Caco-2 (cell line): ENCODE measurements around the gene NETO1. TPM values are rescaled to one million over a fixed set of nuclear protein-coding genes. Genes with fewer than 3 reads are reported as not detected.

Source experiments
- BruUV-seq: library from RNA; stranded (reverse); fragments of 400-500 nt; replicated peaks from 2 replicates; lab custom pipeline; 2021; lab: Mats Ljungman, UMichigan
- CTCF ChIA-PET: fragments of 300-600 bp; sonication (Branson Sonifier 250); formaldehyde crosslinking; loops from one replicate; lab custom pipeline; 2022; ENCODE audit warnings: antibody characterized with exemption; lab: Charles Lee
- POLR2A ChIA-PET: fragments of 300-600 bp; sonication (Branson Sonifier 250); formaldehyde crosslinking; loops from one replicate; lab custom pipeline; 2022; ENCODE audit warnings: antibody characterized with exemption; lab: Charles Lee
- DNase-seq, 2 experiments: peaks; one replicate each; pipeline versions ENCODE4 v3.0.0 to v3.0.0-alpha.2; 2020 to 2022
- H3K27me3 ChIP-seq: replicated peaks from 2 replicates; pipeline ENCODE4 v1.6.0; 2011; ENCODE audit warnings: low read length; ENCODE audit not compliant: control insufficient read depth, insufficient read depth
- H3K36me3 ChIP-seq: 2 replicates; pipeline ENCODE4 v1.5.1; 2011; ENCODE audit warnings: low read length; ENCODE audit not compliant: control insufficient read depth, insufficient read depth
- H3K4me1 ChIP-seq: fragments of 250-450 bp; sonication (Bioruptor Pico); 2 replicates; pipeline ENCODE4 v1.5.1; 2020; ENCODE audit warnings: mild to moderate bottlenecking
- H3K4me3 ChIP-seq: 2 replicates; pipeline ENCODE4 v1.5.1; 2011; ENCODE audit warnings: low read depth, mild to moderate bottlenecking, control low read depth, low read length
- H3K9me3 ChIP-seq: fragments of 250-450 bp; sonication (Bioruptor Pico); 2 replicates; pipeline ENCODE4 v1.5.1; 2020; ENCODE audit warnings: mild to moderate bottlenecking, moderate library complexity
- H3K27ac Mint-ChIP-seq: one replicate; pipeline ENCODE4 v1.8.0; 2022; ENCODE audit warnings: mixed read lengths; ENCODE audit not compliant: unreplicated experiment
- H3K27me3 Mint-ChIP-seq: one replicate; pipeline ENCODE4 v1.8.0; 2022; ENCODE audit warnings: mixed read lengths; ENCODE audit not compliant: insufficient read depth, unreplicated experiment
- H3K36me3 Mint-ChIP-seq: one replicate; pipeline ENCODE4 v1.8.0; 2022; ENCODE audit warnings: mild to moderate bottlenecking, mixed read lengths; ENCODE audit not compliant: insufficient read depth, unreplicated experiment
- H3K4me1 Mint-ChIP-seq: one replicate; pipeline ENCODE4 v1.8.0; 2022; ENCODE audit warnings: low read depth, mixed read lengths; ENCODE audit not compliant: unreplicated experiment
- H3K4me3 Mint-ChIP-seq: one replicate; pipeline ENCODE4 v1.8.0; 2022; ENCODE audit warnings: mild to moderate bottlenecking, moderate library complexity, mixed read lengths; ENCODE audit not compliant: unreplicated experiment
- H3K9me3 Mint-ChIP-seq: one replicate; pipeline ENCODE4 v1.8.0; 2022; ENCODE audit warnings: mixed read lengths; ENCODE audit not compliant: unreplicated experiment
- CTCF ChIP-seq, 2 experiments: fragments of 200-600 bp in 1 of 2; IDR thresholded peaks; 1 replicate in 1 of 2; 2 replicates in 1 of 2; pipeline versions ENCODE4 v1.5.1 to v1.8.0; 2011 to 2022; ENCODE audit warnings: antibody characterized with exemption in 1 of 2, control low read depth in 1 of 2, inconsistent platforms in 1 of 2, low read depth in 1 of 2, low read length in 1 of 2, mild to moderate bottlenecking in 1 of 2, moderate library complexity in 1 of 2; ENCODE audit not compliant: insufficient read depth in 1 of 2, severe bottlenecking in 1 of 2, unreplicated experiment in 1 of 2
- intact Hi-C: fragments of 100-400 bp; cut with micrococcal nuclease; formaldehyde crosslinking; loops from one replicate; pipeline ENCODE4 v1.10.0; 2022; ENCODE audit not compliant: unreplicated experiment
- total RNA-seq: library from RNA; stranded (reverse); gene quantifications from 2 replicates; pipeline ENCODE4 v1.2.3, GENCODE V29; 2022

NETO1 gene
- total RNA-seq, 1 experiment from 2014 or later = not detected

- CTCF ChIA-PET = no interaction called here
- no peak for TF ChIP-seq CTCF (IDR thresholded peaks at IDR 0.05; ENCODE audit: insufficient read depth in 1 of 2, low read depth in 1 of 2, low read length in 1 of 2, severe bottlenecking in 1 of 2, unreplicated experiment in 1 of 2)
- Mint-ChIP-seq H3K27me3 (no peaks in the 10 kb centered on the region), H3K27ac (no peak overlapping the region), H3K9me3 (no peaks in the 10 kb centered on the region), H3K4me3 (no peak overlapping the region), H3K4me1 (no peaks in the 10 kb centered on the region), H3K36me3 (no peaks in the 10 kb centered on the region)
- Histone ChIP-seq H3K4me3 (no peak overlapping the region), H3K27me3 (no peaks in the 10 kb centered on the region), H3K4me1 (no peaks in the 10 kb centered on the region), H3K36me3 (no peaks in the 10 kb centered on the region), H3K9me3 (no peaks in the 10 kb centered on the region)
- DNase-seq = no peak
- intact Hi-C loops = no loop called here
- no TSS peak for BruUV-seq
- POLR2A ChIA-PET = no interaction called here
These were observed 140.0 kb downstream of the NETO1 start for GRCh38 chr18:72727776-72728175.

GRCh38 chr18:72727038-72727655 is 140.6 kb downstream of the NETO1 start:
- Mint-ChIP-seq H3K9me3 (no peaks in the 10 kb centered on the region), H3K36me3 (no peaks in the 10 kb centered on the region)

GRCh38 chr18:72726201-72726600 is 141.6 kb downstream of the NETO1 start:
- H3K4me1 ChIP-seq = no peaks in the 10 kb centered on the region
- H3K27me3 Mint-ChIP-seq = no peaks in the 10 kb centered on the region
- intact Hi-C loops = no loop called here
- no TSS peak for BruUV-seq
- no peak for TF ChIP-seq CTCF (IDR thresholded peaks at IDR 0.05; ENCODE audit: insufficient read depth in 1 of 2, low read depth in 1 of 2, low read length in 1 of 2, severe bottlenecking in 1 of 2, unreplicated experiment in 1 of 2)
- ChIA-PET CTCF (no interaction called here), POLR2A (no interaction called here)
- H3K9me3 Mint-ChIP-seq = no peaks in the 10 kb centered on the region
- no peak overlapping the region for H3K4me3 ChIP-seq
- H3K36me3 Mint-ChIP-seq = no peaks in the 10 kb centered on the region
- H3K27ac Mint-ChIP-seq = no peak overlapping the region
- DNase-seq = no peak
- H3K4me3 Mint-ChIP-seq = no peak overlapping the region
- H3K27me3 ChIP-seq = no peaks in the 10 kb centered on the region
- no peaks in the 10 kb centered on the region for H3K9me3 ChIP-seq
- H3K4me1 Mint-ChIP-seq = no peaks in the 10 kb centered on the region
- H3K36me3 ChIP-seq = no peaks in the 10 kb centered on the region

More at GRCh38 chr18:72727038-72727655, 140.6 kb downstream of the NETO1 start:
- no peaks in the 10 kb centered on the region for H3K9me3 ChIP-seq
- Mint-ChIP-seq H3K4me3 (no peak overlapping the region), H3K4me1 (no peaks in the 10 kb centered on the region), H3K27ac (no peak overlapping the region), H3K27me3 (no peaks in the 10 kb centered on the region)
- no TSS peak for BruUV-seq
- CTCF ChIA-PET = no interaction called here
- no peak for DNase-seq
- H3K4me1 ChIP-seq = no peaks in the 10 kb centered on the region
- no peak for TF ChIP-seq CTCF (IDR thresholded peaks at IDR 0.05; ENCODE audit: insufficient read depth in 1 of 2, low read depth in 1 of 2, low read length in 1 of 2, severe bottlenecking in 1 of 2, unreplicated experiment in 1 of 2)
- intact Hi-C loops = no loop called here
- H3K4me3 ChIP-seq = no peak overlapping the region
- no peaks in the 10 kb centered on the region for H3K36me3 ChIP-seq
- no peaks in the 10 kb centered on the region for H3K27me3 ChIP-seq
- POLR2A ChIA-PET = no interaction called here
